Measurements from ENCODE around the gene CTRB1.
"Not testable (repeated sequence)": the region's sequence is repeated elsewhere in the genome, so short reads cannot be mapped to it uniquely, and the experiment has no call there.

The CTRB1 gene

GRCh38 chr16:75196836-75197235, 22.0 kb upstream of the CTRB1 start:
- TF ChIP-seq CTCF (IDR thresholded peaks at IDR 0.05) (no peak), ZFX (IDR thresholded peaks at IDR 0.05; ENCODE audit: borderline replicate concordance) (no peak)
- no peak overlapping the region for H3K27ac ChIP-seq

GRCh38 chr16:75197522-75198134, 21.2 kb upstream of the CTRB1 start:
- H3K27ac ChIP-seq, result no peak overlapping the region
- TF ChIP-seq ZFX (IDR thresholded peaks at IDR 0.05; ENCODE audit: borderline replicate concordance) (no peak), CTCF (IDR thresholded peaks at IDR 0.05) (no peak)

GRCh38 chr16:75198135-75198600, 20.6 kb upstream of the CTRB1 start:
- no peak overlapping the region for H3K27ac ChIP-seq
- TF ChIP-seq CTCF (IDR thresholded peaks at IDR 0.05) (no peak), ZFX (IDR thresholded peaks at IDR 0.05; ENCODE audit: borderline replicate concordance) (no peak)

- no peak overlapping the region for H3K27ac ChIP-seq
- TF ChIP-seq ZFX (IDR thresholded peaks at IDR 0.05; ENCODE audit: borderline replicate concordance) (no peak), CTCF (IDR thresholded peaks at IDR 0.05) (no peak)
Measured at GRCh38 chr16:75202069-75202590, 16.7 kb upstream of the CTRB1 start.

GRCh38 chr16:75203096-75203495, 15.7 kb upstream of the CTRB1 start:
- TF ChIP-seq ZFX (IDR thresholded peaks at IDR 0.05; ENCODE audit: borderline replicate concordance), result no peak
- no peak overlapping the region for H3K27ac ChIP-seq

GRCh38 chr16:75203667-75204409, 14.9 kb upstream of the CTRB1 start:
- no peak for TF ChIP-seq ZFX (IDR thresholded peaks at IDR 0.05; ENCODE audit: borderline replicate concordance)
- TF ChIP-seq CTCF (IDR thresholded peaks at IDR 0.05), result no peak
- no peak overlapping the region for H3K27ac ChIP-seq

- TF ChIP-seq CTCF (IDR thresholded peaks at IDR 0.05), result no peak
- TF ChIP-seq ZFX (IDR thresholded peaks at IDR 0.05; ENCODE audit: borderline replicate concordance), result no peak
- no peak overlapping the region for H3K27ac ChIP-seq
Measured at GRCh38 chr16:75204410-75204758, 14.4 kb upstream of the CTRB1 start.

- H3K27ac ChIP-seq, result not testable (repeated sequence)
Measured at GRCh38 chr16:75204905-75205304, 13.9 kb upstream of the CTRB1 start.

GRCh38 chr16:75205438-75205837, 13.3 kb upstream of the CTRB1 start:
- not testable (repeated sequence) for H3K27ac ChIP-seq

- not testable (repeated sequence) for H3K27ac ChIP-seq
Measured at GRCh38 chr16:75205961-75206748, 12.6 kb upstream of the CTRB1 start.
